Esophagus squamous epithelium (tissue), 5 donors: ENCODE results near the gene TNP2. TPM values are rescaled to one million over a fixed set of nuclear protein-coding genes. Genes with fewer than 3 reads are reported as not detected.

Experiments
- DNase-seq: peaks from one replicate; lab custom pipeline; 2025; lab: John Stamatoyannopoulos, UW
- H3K27ac ChIP-seq, 4 donors: fragments of 200-600 bp; sonication (generic); one replicate each; pipeline ENCODE4 v1.5.1; 2016 to 2019; ENCODE audit warnings: mild to moderate bottlenecking in 1 of 4
- H3K27me3 ChIP-seq, 4 donors: fragments of 200-600 bp; sonication (generic); 1 replicate in 3 of 4; 2 replicates in 1 of 4; pipeline versions ENCODE4 v1.5.1 to v1.6.0; 2017 to 2021; ENCODE audit warnings: antibody characterized with exemption in 1 of 4
- H3K36me3 ChIP-seq, 3 donors: fragments of 200-600 bp; sonication (generic); one replicate each; pipeline ENCODE4 v1.5.1; 2016 to 2019
- H3K4me1 ChIP-seq, 3 donors: fragments of 200-600 bp; sonication (generic); one replicate each; pipeline ENCODE4 v1.5.1; 2017 to 2019
- H3K4me3 ChIP-seq, 4 donors: fragments of 200-600 bp; sonication (generic); 1 replicate in 3 of 4; 2 replicates in 1 of 4; pipeline ENCODE4 v1.5.1; 2016 to 2019; ENCODE audit warnings: mild to moderate bottlenecking in 2 of 4, moderate library complexity in 1 of 4
- H3K9me3 ChIP-seq, 3 donors: fragments of 200-600 bp; sonication (generic); one replicate each; pipeline ENCODE4 v1.5.1; 2016 to 2019
- POLR2A ChIP-seq, 4 donors: fragments of 450-650 bp; IDR thresholded peaks; one replicate each; pipeline ENCODE4 v1.6.1; 2017; ENCODE audit warnings: antibody characterized with exemption in 4 of 4, mild to moderate bottlenecking in 4 of 4, moderate library complexity in 3 of 4
- WGBS, 2 donors: methylation state at CpG; one replicate each; pipeline ENCODE4 v1.1.5; 2018; 5-methylcytosine and 5-hydroxymethylcytosine counted together
- intact Hi-C: fragments of 100-400 bp; cut with DNase I; formaldehyde crosslinking; loops from one replicate; pipeline ENCODE4 v1.15.0; 2022
- total RNA-seq, 4 donors: library from RNA; depleted of rRNA; stranded (reverse); fragments of >200 nt; gene quantifications; one replicate each; pipeline ENCODE4 v1.1.0, GENCODE V29; 2016
- TF ChIP-seq, protein P1 (sequence below), 6 experiments: fragments of 450-650 bp in 4 of 6; fragments of 200-600 bp in 2 of 6; sonication (generic) in 2 of 6; IDR thresholded peaks; one replicate each; pipeline ENCODE4 v1.5.1; 2016 to 2019; ENCODE audit warnings: antibody characterized with exemption in 6 of 6, mild to moderate bottlenecking in 4 of 6, moderate library complexity in 4 of 6
- donor health status: DM: yes; HTN: yes; CAD: no.

The TNP2 gene
- total RNA-seq, 4 donors from 2014 or later = not detected

GRCh38 chr16:11277607-11278337 lies 8.6 kb upstream of the TNP2 start:
- DNase-seq = no peak
- Histone ChIP-seq H3K4me3 (no peak overlapping the region), H3K36me3 (no peaks in the 10 kb centered on the region), H3K9me3 (no peaks in the 10 kb centered on the region), H3K27ac (no peak overlapping the region), H3K27me3 (peaks cover 0 to 8% (median 0%) of the 10 kb centered on the region in 4 donors), H3K4me1 (peaks cover 0 to 3% (median 0%) of the 10 kb centered on the region in 3 donors)
- WGBS, 2 donors = 86 to 92% methylated on average over 4 to 12 of the region's 12 CpGs
- no peak for TF ChIP-seq POLR2A (IDR thresholded peaks at IDR 0.05)
- TF ChIP-seq, protein P1, sequence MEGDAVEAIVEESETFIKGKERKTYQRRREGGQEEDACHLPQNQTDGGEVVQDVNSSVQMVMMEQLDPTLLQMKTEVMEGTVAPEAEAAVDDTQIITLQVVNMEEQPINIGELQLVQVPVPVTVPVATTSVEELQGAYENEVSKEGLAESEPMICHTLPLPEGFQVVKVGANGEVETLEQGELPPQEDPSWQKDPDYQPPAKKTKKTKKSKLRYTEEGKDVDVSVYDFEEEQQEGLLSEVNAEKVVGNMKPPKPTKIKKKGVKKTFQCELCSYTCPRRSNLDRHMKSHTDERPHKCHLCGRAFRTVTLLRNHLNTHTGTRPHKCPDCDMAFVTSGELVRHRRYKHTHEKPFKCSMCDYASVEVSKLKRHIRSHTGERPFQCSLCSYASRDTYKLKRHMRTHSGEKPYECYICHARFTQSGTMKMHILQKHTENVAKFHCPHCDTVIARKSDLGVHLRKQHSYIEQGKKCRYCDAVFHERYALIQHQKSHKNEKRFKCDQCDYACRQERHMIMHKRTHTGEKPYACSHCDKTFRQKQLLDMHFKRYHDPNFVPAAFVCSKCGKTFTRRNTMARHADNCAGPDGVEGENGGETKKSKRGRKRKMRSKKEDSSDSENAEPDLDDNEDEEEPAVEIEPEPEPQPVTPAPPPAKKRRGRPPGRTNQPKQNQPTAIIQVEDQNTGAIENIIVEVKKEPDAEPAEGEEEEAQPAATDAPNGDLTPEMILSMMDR (IDR thresholded peaks at IDR 0.05) = no peak
- intact Hi-C loops = no loop called here

DNA sequence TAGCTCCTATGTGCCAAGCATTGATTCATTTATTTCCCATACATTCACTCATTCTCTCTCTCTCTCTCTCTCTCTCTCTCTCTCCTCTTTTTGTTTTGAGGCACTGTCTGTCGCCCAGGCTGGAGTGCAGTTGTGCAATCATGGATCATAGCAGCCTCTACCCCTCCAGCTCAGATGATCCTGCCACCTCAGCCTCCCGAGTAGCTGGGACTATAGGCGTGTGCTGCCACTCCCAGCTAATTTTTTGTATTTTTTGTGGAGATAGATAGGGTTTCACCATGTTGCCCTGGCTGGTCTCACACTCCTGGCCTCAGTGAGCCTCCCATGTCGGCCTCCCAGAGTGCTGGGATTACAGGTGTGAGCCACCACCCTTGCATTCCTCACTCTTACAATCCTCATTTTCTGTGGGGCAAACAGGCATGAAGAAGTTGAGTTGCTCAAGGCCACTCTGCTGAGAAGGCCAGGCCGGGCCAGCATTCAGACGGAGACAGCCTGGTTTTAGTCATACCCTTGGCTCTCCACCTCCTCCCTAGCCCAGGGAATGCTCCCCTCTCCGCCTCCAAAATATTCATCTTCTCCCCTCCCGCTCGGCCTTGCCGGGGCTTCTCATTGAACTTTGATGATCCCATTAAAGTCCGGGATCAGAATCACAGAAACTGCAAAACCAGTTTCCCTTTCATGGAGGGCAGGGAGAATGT lies 7.9 kb upstream of the TNP2 start:
- peaks cover 0 to 8% (median 0%) of the 10 kb centered on the region in 4 donors for H3K27me3 ChIP-seq
- no peak for DNase-seq
- TF ChIP-seq POLR2A (IDR thresholded peaks at IDR 0.05) = no peak
- TF ChIP-seq, protein P1 (IDR thresholded peaks at IDR 0.05) = no peak
- intact Hi-C loops = no loop called here
- H3K4me3 ChIP-seq = no peak overlapping the region
- H3K4me1 ChIP-seq = peaks cover 0 to 10% (median 0%) of the 10 kb centered on the region in 3 donors
- no peaks in the 10 kb centered on the region for H3K36me3 ChIP-seq
- 75 to 77% methylated on average over 8 to 11 of the region's 11 CpGs for WGBS, 2 donors
- no peaks in the 10 kb centered on the region for H3K9me3 ChIP-seq
- no peak overlapping the region for H3K27ac ChIP-seq

DNA sequence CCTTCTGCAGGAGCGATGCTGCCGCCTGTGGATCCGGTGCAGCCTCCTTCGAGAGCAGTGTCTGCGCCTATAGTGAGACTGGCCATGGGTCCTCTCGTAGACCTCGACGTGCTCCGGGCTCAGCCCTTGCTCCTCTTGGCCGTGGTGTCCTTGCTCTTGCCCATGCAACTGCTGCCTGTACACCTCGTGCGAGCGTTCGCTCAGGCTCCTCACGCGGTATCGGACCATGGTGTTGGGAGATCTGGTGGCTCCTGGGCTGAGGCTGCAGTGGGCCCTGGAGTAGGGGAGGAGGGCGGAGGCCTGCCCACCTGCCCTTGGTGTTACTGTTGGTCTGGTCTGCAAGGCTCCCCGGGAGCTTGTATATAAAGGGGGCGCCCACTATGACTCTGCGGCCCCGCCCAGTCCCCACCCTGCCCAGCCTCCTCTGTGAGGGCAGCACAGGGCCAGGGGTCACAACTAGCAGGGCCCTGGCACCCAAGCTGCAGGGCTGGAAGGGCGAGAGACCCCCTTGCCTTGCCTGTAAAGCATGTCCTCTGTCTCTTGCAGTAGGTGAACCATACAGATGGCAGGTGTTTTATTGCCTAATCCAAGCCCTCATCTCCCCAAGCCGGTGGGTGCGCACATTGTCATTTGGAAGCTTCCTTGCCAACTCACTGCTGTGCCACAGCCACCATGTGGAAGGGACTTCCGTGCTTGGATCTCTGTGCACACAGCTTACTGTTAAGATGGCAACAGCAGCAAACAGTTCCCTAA lies 7.2 kb upstream of the TNP2 start, which contains the start of gene PRM2:
PRM2 (minus strand) TSS at position 338 of the 753 bp plus-strand sequence; CDS start at position 228, 110 bp downstream.
- Histone ChIP-seq H3K9me3 (no peaks in the 10 kb centered on the region), H3K4me1 (peaks cover 0 to 10% (median 0%) of the 10 kb centered on the region in 3 donors), H3K4me3 (no peak within 1 kb of the TSS), H3K27ac (no peak within 1 kb of the TSS), H3K36me3 (no peaks in the 10 kb centered on the region), H3K27me3 (peaks cover 0 to 8% (median 0%) of the 10 kb centered on the region in 4 donors)
- WGBS, 2 donors = 84 to 88% methylated on average over 5 to 13 of the region's 26 CpGs
- TF ChIP-seq POLR2A (IDR thresholded peaks at IDR 0.05) = no peak
- TF ChIP-seq, protein P1 (IDR thresholded peaks at IDR 0.05) = no peak
- intact Hi-C loops = no loop called here
- no peak for DNase-seq

DNA sequence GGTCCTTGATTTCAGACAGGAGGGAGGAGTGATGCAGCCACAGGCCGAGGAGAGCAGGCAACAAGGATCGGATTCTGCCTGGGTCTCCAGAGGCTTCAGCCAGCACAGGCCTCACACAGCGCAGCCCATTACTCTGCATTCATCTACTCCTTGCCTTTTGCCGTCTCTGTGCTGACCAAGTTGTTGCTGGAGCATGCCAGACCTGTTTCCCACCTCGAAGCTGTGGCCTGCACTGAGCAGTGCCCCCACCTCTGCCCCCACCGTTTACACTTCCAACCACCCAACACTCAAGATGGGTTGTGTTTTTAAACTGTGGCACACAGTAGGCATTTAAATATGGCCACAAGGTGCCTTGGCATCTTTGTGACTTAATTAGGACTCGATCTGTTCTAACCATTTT lies 5.8 kb upstream of the TNP2 start:
- H3K9me3 ChIP-seq = no peaks in the 10 kb centered on the region
- 92 to 93% methylated on average over 5 to 7 of the region's 7 CpGs for WGBS, 2 donors
- no peaks in the 10 kb centered on the region for H3K36me3 ChIP-seq
- H3K4me1 ChIP-seq = peaks cover 0 to 10% (median 0%) of the 10 kb centered on the region in 3 donors
- intact Hi-C loops = no loop called here
- H3K27ac ChIP-seq = no peak overlapping the region
- DNase-seq = no peak
- peaks cover 0 to 8% (median 0%) of the 10 kb centered on the region in 4 donors for H3K27me3 ChIP-seq
- H3K4me3 ChIP-seq = no peak overlapping the region
- TF ChIP-seq POLR2A (IDR thresholded peaks at IDR 0.05) = no peak
- TF ChIP-seq, protein P1 (IDR thresholded peaks at IDR 0.05) = no peak
